Chondrocyte (in vitro differentiated cells): ENCODE measurements around the gene GRIA3. TPM values are rescaled to one million over a fixed set of nuclear protein-coding genes. Genes with fewer than 3 reads are reported as not detected.
"Not testable (repeated sequence)": the region's sequence is repeated elsewhere in the genome, so short reads cannot be mapped to it uniquely, and the experiment has no call there.

Experiments
- DNase-seq: peaks from one replicate; pipeline ENCODE4 v3.0.0; 2021; ENCODE audit warnings: mixed read lengths, low spot score
- H3K27ac Mint-ChIP-seq: one replicate; pipeline ENCODE4 v1.8.0; 2021; ENCODE audit warnings: mild to moderate bottlenecking, moderate library complexity, mixed read lengths; ENCODE audit not compliant: unreplicated experiment
- H3K27me3 Mint-ChIP-seq: 2 replicates; pipeline ENCODE4 v1.8.0; 2021; ENCODE audit warnings: low read depth, mixed read lengths
- H3K36me3 Mint-ChIP-seq: 2 replicates; pipeline ENCODE4 v1.8.0; 2021; ENCODE audit warnings: low read depth, mixed read lengths
- H3K4me1 Mint-ChIP-seq: 2 replicates; pipeline ENCODE4 v1.8.0; 2021; ENCODE audit warnings: low read depth, mild to moderate bottlenecking, mixed read lengths
- H3K4me3 Mint-ChIP-seq: one replicate; pipeline ENCODE4 v1.8.0; 2021; ENCODE audit warnings: mild to moderate bottlenecking, moderate library complexity, mixed read lengths; ENCODE audit not compliant: unreplicated experiment
- H3K9me3 Mint-ChIP-seq: 2 replicates; pipeline ENCODE4 v1.8.0; 2021; ENCODE audit warnings: low read depth, mixed read lengths
- CTCF ChIP-seq: fragments of 200-600 bp; sonication (generic); IDR thresholded peaks from 2 replicates; pipeline ENCODE4 v1.5.0; 2021; ENCODE audit warnings: antibody characterized with exemption, mild to moderate bottlenecking, moderate library complexity
- total RNA-seq: library from RNA; stranded (reverse); gene quantifications from 3 replicates; pipeline ENCODE4 v1.2.1, GENCODE V29; 2021

GRIA3 gene
- total RNA-seq, 1 donor from 2014 or later: not detected

- peaks cover 2% of the 10 kb centered on the region for H3K36me3 Mint-ChIP-seq
- peaks cover 34% of the 10 kb centered on the region for H3K9me3 Mint-ChIP-seq
- no peaks in the 10 kb centered on the region for H3K27me3 Mint-ChIP-seq
- H3K4me3 Mint-ChIP-seq: no peak overlapping the region
- no peak overlapping the region for H3K27ac Mint-ChIP-seq
- no peak for TF ChIP-seq CTCF
- H3K4me1 Mint-ChIP-seq: no peaks in the 10 kb centered on the region
- DNase-seq: no peak
Measured at GRCh38 chrX:123518791-123519190, 334.7 kb downstream of the GRIA3 start.

DNA sequence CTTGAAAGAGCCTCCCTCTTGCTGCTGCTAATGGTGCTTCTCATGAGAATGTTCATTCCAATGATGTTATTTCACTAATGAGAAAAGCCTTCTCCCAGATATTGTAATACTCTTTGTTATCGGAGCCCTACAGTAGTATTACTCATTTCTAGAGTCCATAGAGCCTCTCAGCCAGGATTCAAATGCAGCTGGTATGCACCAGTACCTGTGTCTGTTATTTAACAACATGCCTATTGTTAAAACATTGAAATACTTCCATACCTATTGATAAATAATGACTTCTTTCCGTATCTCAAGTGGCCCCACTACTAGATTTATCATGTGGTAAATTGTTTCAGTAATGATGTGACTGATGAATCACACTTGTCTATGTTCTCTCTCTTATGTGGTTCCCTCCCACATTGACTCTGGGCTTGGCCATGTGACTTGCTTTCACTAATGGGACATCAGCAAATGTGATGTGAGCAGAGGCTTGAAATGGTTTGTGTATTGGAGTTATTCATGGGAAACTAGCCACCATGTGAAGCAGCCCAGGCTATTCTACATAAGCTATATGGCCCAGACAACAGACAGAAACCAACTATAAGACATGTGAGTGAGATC is 341.1 kb downstream of the GRIA3 start:
- Mint-ChIP-seq H3K27ac (no peak overlapping the region), H3K4me3 (no peak overlapping the region), H3K27me3 (no peaks in the 10 kb centered on the region), H3K36me3 (no peaks in the 10 kb centered on the region), H3K9me3 (peaks cover 22% of the 10 kb centered on the region), H3K4me1 (no peaks in the 10 kb centered on the region)
- TF ChIP-seq CTCF: no peak
- DNase-seq: no peak

DNA sequence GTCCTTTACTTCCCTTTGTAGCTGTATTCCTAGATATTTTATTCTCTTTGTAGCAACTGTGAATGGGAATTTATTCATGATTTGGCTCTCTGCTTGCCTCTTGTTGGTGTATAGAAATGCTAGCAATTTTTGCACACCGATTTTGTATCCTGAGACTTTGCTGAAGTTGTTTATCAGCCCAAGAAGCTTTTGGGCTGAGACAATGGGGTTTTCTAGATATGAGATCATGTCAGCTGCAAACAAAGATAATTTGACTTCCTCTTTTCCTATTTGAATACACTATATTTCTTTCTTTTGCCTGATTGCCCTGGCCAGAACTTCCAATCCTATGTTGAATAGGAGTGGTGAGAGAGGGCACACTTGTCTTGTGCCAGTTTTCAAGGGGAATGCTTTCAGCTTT is 346.6 kb downstream of the GRIA3 start:
- peaks cover 59% of the 10 kb centered on the region for H3K9me3 Mint-ChIP-seq
- H3K27ac Mint-ChIP-seq, H3K4me3 Mint-ChIP-seq, H3K27me3 Mint-ChIP-seq, H3K36me3 Mint-ChIP-seq, H3K4me1 Mint-ChIP-seq, DNase-seq: not testable (repeated sequence)
